Esophagus muscularis mucosa (tissue), 3 donors: ENCODE results near the gene DOCK11.

ENCODE experiments used
- CTCF ChIP-seq, 3 experiments: fragments of 200-600 bp in 2 of 3; fragments of 450-650 bp in 1 of 3; sonication (generic) in 2 of 3; IDR thresholded peaks; one replicate each; pipeline ENCODE4 v1.5.1; 2017 to 2019; ENCODE audit warnings: antibody characterized with exemption in 3 of 3, mild to moderate bottlenecking in 2 of 3, moderate library complexity in 1 of 3
- POLR2A ChIP-seq: fragments of 450-650 bp; IDR thresholded peaks from one replicate; pipeline ENCODE4 v1.6.1; 2017; ENCODE audit warnings: antibody characterized with exemption, moderate library complexity, mild to moderate bottlenecking, low read depth

GRCh38 chrX:118564498-118564897 lies 68.9 kb downstream of the DOCK11 start:
- TF ChIP-seq POLR2A (no peak), CTCF (IDR thresholded peaks at IDR 0.05) (no peak)
